NT2/D1 (cell line): Measurements from ENCODE around the gene CORO2A.

Source experiments
- SUZ12 ChIP-seq: IDR thresholded peaks from 2 replicates; pipeline ENCODE4 v1.6.1; 2011; ENCODE audit not compliant: insufficient read length, insufficient read depth; ENCODE audit errors: extremely low read depth
- YY1 ChIP-seq: IDR thresholded peaks from 2 replicates; pipeline ENCODE4 v1.6.1; 2011; ENCODE audit not compliant: insufficient read length, insufficient read depth

DNA sequence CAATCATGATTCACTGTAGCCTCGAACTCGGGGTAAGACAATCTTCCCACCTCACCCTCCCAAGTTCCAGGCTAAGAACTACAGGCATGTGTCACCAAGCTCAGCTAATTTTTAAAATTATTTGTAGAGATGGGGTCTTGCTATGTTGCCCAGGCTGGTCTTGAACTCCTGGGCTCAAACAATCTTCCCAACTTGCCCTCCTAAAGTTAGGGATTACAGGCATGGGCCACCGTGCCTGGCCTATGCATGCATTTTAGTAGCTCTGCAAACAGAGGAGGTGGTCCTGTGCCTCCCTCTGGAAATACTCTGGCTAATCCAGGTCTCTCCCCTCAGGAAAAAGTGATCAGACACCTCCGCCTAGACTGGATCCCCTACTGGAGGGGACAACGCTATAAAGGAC is 51.9 kb downstream of the CORO2A start:
- no peak for TF ChIP-seq SUZ12
- TF ChIP-seq YY1, result no peak
